ENCODE measurements around the gene SFRP5.

Gene SFRP5

DNA sequence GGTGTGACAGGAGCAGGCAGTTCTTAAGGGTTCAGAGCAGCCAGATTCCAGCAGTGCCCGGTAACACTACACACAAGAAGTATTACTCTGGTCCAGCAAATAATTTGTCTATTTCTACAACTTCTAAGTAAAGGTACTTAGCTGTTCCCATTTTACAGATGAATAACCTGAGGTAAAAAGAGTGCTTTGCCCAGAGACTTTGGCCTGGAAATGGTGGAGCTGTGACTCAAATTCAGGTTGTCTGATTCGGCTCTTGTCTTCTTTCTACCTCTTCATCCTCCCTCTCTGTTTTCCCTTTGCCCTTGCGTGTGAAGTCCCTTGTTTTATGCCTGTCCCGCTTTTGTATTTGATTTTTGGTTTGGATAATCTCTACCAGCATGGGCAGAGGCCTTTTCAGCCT lies 17.1 kb downstream of the SFRP5 start:
- no peak overlapping the region for H3K27ac Mint-ChIP-seq
- no peaks in the 10 kb centered on the region for H3K4me1 Mint-ChIP-seq
- H3K9me3 Mint-ChIP-seq = no peaks in the 10 kb centered on the region
- CTCF ChIA-PET = no interaction called here
- H3K27me3 Mint-ChIP-seq = no peaks in the 10 kb centered on the region
- no peak overlapping the region for H3K4me3 Mint-ChIP-seq
- peak; percentile 4 for DNase-seq
- peaks cover 51% of the 10 kb centered on the region for H3K36me3 Mint-ChIP-seq

DNA sequence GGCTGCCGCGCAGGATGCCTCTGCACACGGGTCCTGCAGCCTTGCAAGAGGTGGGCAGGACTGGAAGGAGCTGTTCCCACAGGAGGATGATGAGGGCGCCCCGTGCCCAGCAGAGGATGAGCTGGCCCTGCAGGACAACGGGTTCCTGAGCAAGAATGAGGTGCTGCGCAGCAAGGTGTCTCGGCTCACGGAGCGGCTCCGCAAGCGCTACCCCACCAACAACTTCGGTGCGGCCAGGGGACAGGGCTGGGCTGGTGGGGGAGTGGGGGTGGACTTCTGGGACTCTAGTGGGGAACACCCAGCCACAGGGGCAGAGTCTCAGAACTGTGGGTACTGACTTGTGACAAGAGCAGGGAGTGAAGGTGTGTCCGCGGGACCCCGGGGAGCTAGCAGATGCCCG lies 18.8 kb downstream of the SFRP5 start:
- Mint-ChIP-seq H3K27me3 (no peaks in the 10 kb centered on the region), H3K4me1 (no peaks in the 10 kb centered on the region), H3K36me3 (peaks cover 51% of the 10 kb centered on the region), H3K27ac (no peak overlapping the region), H3K9me3 (no peaks in the 10 kb centered on the region), H3K4me3 (no peak overlapping the region)
- CTCF ChIA-PET = no interaction called here
- DNase-seq = peak; percentile 8

- DNase-seq = no peak
- CTCF ChIA-PET = interaction anchor here (0.8 to 1.2 kb wide), 4 partner anchors 11 to 46 kb away, joined by 3 to 6 read pairs (median 4); partner anchors contain the start of gene ZFYVE27
- no peak overlapping the region for H3K27ac Mint-ChIP-seq
- no peak overlapping the region for H3K4me3 Mint-ChIP-seq
- H3K9me3 Mint-ChIP-seq = no peaks in the 10 kb centered on the region
- H3K27me3 Mint-ChIP-seq = no peaks in the 10 kb centered on the region
- H3K4me1 Mint-ChIP-seq = no peaks in the 10 kb centered on the region
- H3K36me3 Mint-ChIP-seq = peaks cover 43% of the 10 kb centered on the region
Measured at GRCh38 chr10:97748116-97748515, 23.7 kb downstream of the SFRP5 start.

DNA sequence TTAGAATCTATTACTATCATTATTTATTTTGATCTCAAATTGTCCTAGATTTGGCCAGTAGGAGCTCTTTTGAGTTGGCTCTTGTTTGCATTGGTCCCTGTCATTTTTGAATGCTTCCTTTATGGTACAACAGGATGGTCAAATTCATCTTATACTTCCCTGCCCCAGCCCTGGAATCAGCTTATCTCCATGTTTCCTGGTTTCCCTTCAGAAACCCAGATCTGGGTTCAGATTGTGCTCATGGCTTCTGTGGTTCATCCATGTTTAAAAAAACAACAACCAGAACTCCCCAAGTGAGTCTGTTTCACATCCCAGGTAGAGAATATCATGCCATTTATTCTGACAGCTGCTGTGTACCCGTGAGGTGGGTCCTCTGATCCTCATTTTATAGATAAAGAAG lies 24.2 kb downstream of the SFRP5 start:
- no peak overlapping the region for H3K4me3 Mint-ChIP-seq
- no peak overlapping the region for H3K27ac Mint-ChIP-seq
- H3K4me1 Mint-ChIP-seq = no peaks in the 10 kb centered on the region
- H3K36me3 Mint-ChIP-seq = peaks cover 44% of the 10 kb centered on the region
- no peak for DNase-seq
- CTCF ChIA-PET = interaction anchor here (0.6 to 1.2 kb wide), 3 partner anchors 11 to 46 kb away, joined by 3 to 6 read pairs (median 3); partner anchors contain the start of gene ZFYVE27
- no peaks in the 10 kb centered on the region for H3K27me3 Mint-ChIP-seq
- no peaks in the 10 kb centered on the region for H3K9me3 Mint-ChIP-seq

GRCh38 chr10:97744405-97745035 lies 27.3 kb downstream of the SFRP5 start:
- CTCF ChIA-PET = interaction anchor here (0.6 to 1.7 kb wide), 5 partner anchors 27 to 124 kb away, joined by 3 to 6 read pairs (median 3); partner anchors contain the start of gene AVPI1
- no peak for DNase-seq
- Mint-ChIP-seq H3K27me3 (no peaks in the 10 kb centered on the region), H3K9me3 (no peaks in the 10 kb centered on the region), H3K4me3 (no peak overlapping the region), H3K4me1 (peaks cover 12% of the 10 kb centered on the region), H3K36me3 (peaks cover 48% of the 10 kb centered on the region), H3K27ac (no peak overlapping the region)

DNA sequence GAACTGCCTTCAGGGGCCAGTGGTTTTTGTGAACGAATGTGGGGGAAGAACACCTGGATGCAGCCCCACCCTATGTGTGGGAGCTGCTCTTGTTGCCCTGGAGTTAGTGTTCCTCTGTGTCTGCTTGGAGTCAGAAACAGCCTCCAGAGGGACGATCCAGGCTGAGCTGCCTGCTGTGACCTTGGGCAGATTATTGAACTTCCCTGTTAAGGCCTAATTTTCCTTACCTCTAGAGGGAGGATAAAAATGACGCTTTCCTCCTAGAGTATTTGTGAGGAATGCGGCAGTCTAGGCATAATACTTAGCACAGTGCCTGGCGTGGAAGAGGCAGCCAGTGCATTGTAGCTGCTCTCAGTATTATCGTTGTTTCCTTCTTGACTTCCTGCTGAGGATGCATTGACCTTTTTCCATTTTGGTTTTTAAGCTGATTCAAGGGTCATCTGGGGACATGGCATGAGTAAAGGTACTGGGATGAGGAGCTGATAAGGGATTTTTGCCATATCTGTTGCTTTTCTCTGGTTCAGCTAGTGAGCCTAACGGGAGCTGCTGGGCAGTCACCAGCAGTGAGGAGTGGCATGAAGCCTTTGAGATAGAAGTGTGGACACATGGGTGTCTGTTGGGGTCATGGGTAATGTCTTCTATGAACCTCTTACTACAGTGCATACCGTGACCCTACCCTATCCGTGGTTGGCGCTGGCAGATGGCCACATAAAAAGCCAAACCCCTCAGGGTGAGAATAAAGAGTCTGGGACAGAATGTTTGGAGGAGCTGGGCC lies 28.4 kb downstream of the SFRP5 start:
- no peak for DNase-seq
- no peak overlapping the region for H3K27ac Mint-ChIP-seq
- H3K9me3 Mint-ChIP-seq = no peaks in the 10 kb centered on the region
- CTCF ChIA-PET = interaction anchor here (0.6 to 1.7 kb wide), 4 partner anchors 26 to 56 kb away, joined by 3 to 6 read pairs (median 4); partner anchors contain the start of gene AVPI1
- H3K36me3 Mint-ChIP-seq = peaks cover 48% of the 10 kb centered on the region
- H3K4me3 Mint-ChIP-seq = no peak overlapping the region
- H3K27me3 Mint-ChIP-seq = no peaks in the 10 kb centered on the region
- H3K4me1 Mint-ChIP-seq = peaks cover 18% of the 10 kb centered on the region

GRCh38 chr10:97740613-97741012 lies 31.2 kb downstream of the SFRP5 start:
- Mint-ChIP-seq H3K9me3 (no peaks in the 10 kb centered on the region), H3K4me1 (peaks cover 41% of the 10 kb centered on the region), H3K27me3 (peaks cover 4% of the 10 kb centered on the region), H3K36me3 (peaks cover 50% of the 10 kb centered on the region), H3K27ac (no peak overlapping the region), H3K4me3 (no peak overlapping the region)
- DNase-seq = no peak
- CTCF ChIA-PET = no interaction called here

GRCh38 chr10:97738616-97739015 lies 33.2 kb downstream of the SFRP5 start:
- no peak overlapping the region for H3K27ac Mint-ChIP-seq
- peaks cover 9% of the 10 kb centered on the region for H3K27me3 Mint-ChIP-seq
- DNase-seq = no peak
- H3K4me1 Mint-ChIP-seq = peaks cover 43% of the 10 kb centered on the region
- CTCF ChIA-PET = interaction anchor here (0.7 kb wide), 1 partner anchor 14 kb away, joined by 3 read pairs; no protein-coding TSS in a partner anchor
- peaks cover 39% of the 10 kb centered on the region for H3K36me3 Mint-ChIP-seq
- no peaks in the 10 kb centered on the region for H3K9me3 Mint-ChIP-seq
- H3K4me3 Mint-ChIP-seq = peak overlapping the region; percentile 95

DNA sequence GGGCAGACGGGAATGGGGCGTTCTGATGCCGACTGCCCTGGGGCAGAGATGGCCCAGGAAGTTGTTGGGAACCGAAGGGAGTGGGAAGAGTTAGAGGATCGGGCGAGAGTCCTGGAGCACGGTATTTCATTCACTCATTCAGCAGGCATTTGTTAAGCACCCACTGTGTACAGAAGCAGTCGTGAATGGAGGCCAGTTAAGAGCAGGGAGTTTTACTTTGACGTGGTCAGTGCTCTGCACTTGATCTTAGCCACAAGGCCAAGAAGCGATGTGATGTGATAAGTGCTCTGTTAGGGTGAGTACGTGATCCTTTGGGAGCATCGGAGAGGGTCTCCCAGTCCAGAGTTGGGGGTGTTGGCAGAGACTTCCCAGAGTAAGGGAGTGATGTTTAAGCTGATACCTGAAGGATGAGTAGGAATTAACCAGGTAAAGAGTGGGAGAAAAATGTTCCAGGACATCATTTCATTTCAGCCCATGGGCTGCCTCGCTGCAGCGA lies 34.0 kb downstream of the SFRP5 start:
- H3K9me3 Mint-ChIP-seq = no peaks in the 10 kb centered on the region
- peaks cover 43% of the 10 kb centered on the region for H3K4me1 Mint-ChIP-seq
- H3K36me3 Mint-ChIP-seq = peaks cover 35% of the 10 kb centered on the region
- CTCF ChIA-PET = no interaction called here
- H3K27me3 Mint-ChIP-seq = peaks cover 9% of the 10 kb centered on the region
- H3K4me3 Mint-ChIP-seq = peak overlapping the region; percentile 95
- peak overlapping the region; percentile 93 for H3K27ac Mint-ChIP-seq
- DNase-seq = no peak

DNA sequence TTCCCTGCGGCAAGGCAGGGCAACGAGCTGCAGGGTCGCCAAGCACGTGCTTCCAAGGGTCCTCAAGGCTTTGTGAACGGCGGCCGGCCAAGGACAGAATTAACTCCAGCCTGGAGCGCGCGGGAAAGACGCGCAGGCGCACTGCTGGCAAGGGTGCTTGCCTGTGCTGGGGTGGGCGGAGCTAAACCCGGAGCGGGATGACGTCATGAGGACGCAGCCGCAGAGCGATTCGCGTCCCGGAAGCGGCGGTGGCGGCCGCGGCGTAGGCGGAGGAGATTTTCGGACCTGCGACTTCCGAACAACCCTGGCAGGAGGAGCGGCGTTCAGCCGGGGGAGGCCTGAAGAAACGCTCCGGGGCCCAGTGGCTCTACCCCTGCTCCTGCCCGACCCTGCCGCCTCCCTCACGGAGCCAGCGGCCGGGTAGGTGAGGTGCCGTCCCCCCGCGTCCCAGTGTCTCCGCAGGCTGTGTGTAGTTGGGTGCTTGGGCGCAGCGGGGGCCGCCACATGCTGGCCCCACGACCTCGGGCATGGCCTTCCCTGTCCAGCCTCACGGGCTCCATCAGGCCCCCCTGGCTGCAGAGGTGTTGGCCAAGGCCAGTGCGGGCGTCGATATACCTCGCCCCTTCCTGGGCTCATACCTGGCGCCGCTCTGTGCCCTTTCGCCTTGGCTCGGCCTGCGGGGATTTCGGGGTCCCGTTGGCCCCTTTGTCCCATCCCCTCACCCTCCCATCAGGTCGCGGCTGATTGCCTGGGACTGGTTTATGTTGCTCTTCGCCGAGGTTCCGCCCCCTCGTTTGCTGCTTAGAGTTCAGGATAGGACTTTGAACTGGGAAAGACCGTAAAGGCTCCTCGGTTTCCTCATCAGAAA lies 34.7 kb downstream of the SFRP5 start, which contains the start of gene ZFYVE27:
ZFYVE27 (plus strand) TSS at position 227 of the 868 bp plus-strand sequence. CDS start 1,350 bp downstream, outside the sequence.
- Mint-ChIP-seq H3K4me1 (peaks cover 43% of the 10 kb centered on the region), H3K36me3 (peaks cover 33% of the 10 kb centered on the region), H3K9me3 (no peaks in the 10 kb centered on the region), H3K27ac (peak within 1 kb of the TSS; percentile 93), H3K27me3 (peaks cover 9% of the 10 kb centered on the region), H3K4me3 (peak within 1 kb of the TSS; percentile 95)
- CTCF ChIA-PET = interaction anchor here (1.0 to 14.9 kb wide), 7 partner anchors 10 to 60 kb away, joined by 3 to 402 read pairs (median 5); partner anchors contain the start of genes AVPI1 and MARVELD1
- peak; percentile 97 for DNase-seq

GRCh38 chr10:97736403-97736901 lies 35.3 kb downstream of the SFRP5 start:
- CTCF ChIA-PET = interaction anchor here (1.0 to 14.9 kb wide), 8 partner anchors 9 to 59 kb away, joined by 3 to 402 read pairs (median 5); partner anchors contain the start of genes AVPI1 and MARVELD1
- peak overlapping the region; percentile 95 for H3K4me3 Mint-ChIP-seq
- H3K4me1 Mint-ChIP-seq = peaks cover 43% of the 10 kb centered on the region

DNA sequence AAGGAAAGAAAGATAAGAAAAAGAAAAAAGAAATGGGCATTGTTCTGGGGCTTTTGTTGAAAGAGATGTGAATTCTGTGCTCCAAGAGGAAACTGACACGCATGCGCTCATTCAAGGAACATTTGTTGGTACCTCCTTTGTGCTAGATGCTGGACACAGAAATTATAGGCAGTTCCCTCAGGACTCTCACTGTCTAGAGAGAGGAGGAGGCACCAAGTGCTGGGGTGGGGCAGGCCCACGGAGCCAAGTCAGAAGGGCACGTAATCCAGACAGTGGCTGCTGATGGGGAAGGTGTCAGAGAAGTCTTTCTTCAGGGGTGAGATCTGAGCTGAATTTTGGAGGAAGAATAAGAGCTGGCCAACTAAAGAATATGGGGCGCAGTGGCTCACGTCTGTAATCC lies 37.8 kb downstream of the SFRP5 start:
- H3K9me3 Mint-ChIP-seq = no peaks in the 10 kb centered on the region
- no peak for DNase-seq
- no peak overlapping the region for H3K27ac Mint-ChIP-seq
- CTCF ChIA-PET = interaction anchor here (0.7 to 14.9 kb wide), 5 partner anchors 17 to 1369 kb away, joined by 3 to 402 read pairs (median 4); partner anchors contain the start of gene MARVELD1
- H3K27me3 Mint-ChIP-seq = peaks cover 13% of the 10 kb centered on the region
- H3K4me3 Mint-ChIP-seq = no peak overlapping the region
- H3K36me3 Mint-ChIP-seq = peaks cover 13% of the 10 kb centered on the region
- peaks cover 29% of the 10 kb centered on the region for H3K4me1 Mint-ChIP-seq

More at GRCh38 chr10:97736403-97736901, 35.3 kb downstream of the SFRP5 start:
- H3K27ac Mint-ChIP-seq = peak overlapping the region; percentile 93
- H3K9me3 Mint-ChIP-seq = no peaks in the 10 kb centered on the region
- H3K27me3 Mint-ChIP-seq = peaks cover 13% of the 10 kb centered on the region
- peaks cover 32% of the 10 kb centered on the region for H3K36me3 Mint-ChIP-seq
- no peak for DNase-seq

DNA sequence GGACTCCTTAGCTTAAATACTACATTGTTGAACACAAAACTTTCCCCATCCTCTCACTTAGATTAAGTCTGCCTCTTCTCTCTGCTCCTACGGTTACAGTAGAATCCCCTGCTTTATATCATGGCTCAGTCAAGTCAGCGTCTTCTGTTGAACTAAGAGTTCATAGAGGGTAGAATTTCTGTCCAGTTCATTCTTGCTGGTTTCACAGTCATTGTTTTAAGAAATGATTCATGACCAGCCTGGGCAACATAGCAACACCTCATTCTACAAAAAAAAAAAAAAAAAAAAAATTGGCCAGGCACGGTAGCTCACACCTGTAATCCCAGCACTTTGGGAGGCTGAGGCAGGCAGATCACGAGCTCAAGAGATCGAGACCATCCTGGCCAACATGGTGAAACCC lies 38.5 kb downstream of the SFRP5 start:
- CTCF ChIA-PET = interaction anchor here (0.9 to 14.9 kb wide), 4 partner anchors 16 to 55 kb away, joined by 3 to 402 read pairs (median 4); partner anchors contain the start of gene MARVELD1
- H3K4me3 Mint-ChIP-seq = no peak overlapping the region
- DNase-seq = no peak

More for the DNA sequence above, 38.5 kb downstream of the SFRP5 start:
- H3K27ac Mint-ChIP-seq = no peak overlapping the region
- peaks cover 13% of the 10 kb centered on the region for H3K27me3 Mint-ChIP-seq
- H3K4me1 Mint-ChIP-seq = peaks cover 23% of the 10 kb centered on the region
- no peaks in the 10 kb centered on the region for H3K9me3 Mint-ChIP-seq
- peaks cover 10% of the 10 kb centered on the region for H3K36me3 Mint-ChIP-seq
